Dendritic cell treated with granulocyte-macrophage colony-stimulating factor and Interleukin-4, amounts not matched to agents 40 ng/mL and 50 ng/mL, for 4 days (primary cell): ENCODE measurements around the gene ADAMTS2.

Experiments
- H3K27ac Mint-ChIP-seq: one replicate; pipeline ENCODE4 v1.8.0; 2022; ENCODE audit warnings: mild to moderate bottlenecking, mixed read lengths
- H3K27me3 Mint-ChIP-seq: one replicate; pipeline ENCODE4 v1.8.0; 2022; ENCODE audit warnings: mild to moderate bottlenecking, mixed read lengths
- H3K36me3 Mint-ChIP-seq: one replicate; pipeline ENCODE4 v1.8.0; 2022; ENCODE audit warnings: low read depth, mixed read lengths
- H3K4me1 Mint-ChIP-seq: one replicate; pipeline ENCODE4 v1.8.0; 2022; ENCODE audit warnings: low read depth, mixed read lengths
- H3K4me3 Mint-ChIP-seq: one replicate; pipeline ENCODE4 v1.8.0; 2022; ENCODE audit warnings: mild to moderate bottlenecking, moderate library complexity, mixed read lengths
- H3K9me3 Mint-ChIP-seq: one replicate; pipeline ENCODE4 v1.8.0; 2022; ENCODE audit warnings: mixed read lengths
- intact Hi-C: fragments of 100-400 bp; cut with micrococcal nuclease; formaldehyde crosslinking; loops from one replicate; pipeline ENCODE4 v1.15.0; 2022

ADAMTS2 gene

DNA sequence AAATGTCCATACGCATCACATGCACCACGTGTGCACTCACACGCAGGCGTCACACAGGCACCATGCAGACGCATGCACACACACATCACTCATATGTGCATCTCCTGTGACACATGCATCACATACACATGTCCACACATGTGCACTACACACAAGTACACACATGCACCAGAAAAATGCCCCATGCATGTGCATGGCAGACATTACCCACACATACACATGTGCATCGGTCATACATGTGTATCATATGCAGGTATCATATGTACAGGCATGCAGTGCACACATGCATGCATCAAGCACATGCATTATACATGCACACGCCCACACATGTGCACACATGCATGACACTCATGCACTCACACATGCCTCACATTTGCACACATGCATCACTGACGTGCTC, 26.1 kb downstream of the ADAMTS2 start:
- Mint-ChIP-seq H3K36me3 (no peaks in the 10 kb centered on the region), H3K9me3 (no peaks in the 10 kb centered on the region), H3K4me1 (no peaks in the 10 kb centered on the region), H3K4me3 (no peak overlapping the region), H3K27me3 (peaks cover 1% of the 10 kb centered on the region), H3K27ac (no peak overlapping the region)
- intact Hi-C loops, result no loop called here

GRCh38 chr5:179318221-179318955, 26.9 kb downstream of the ADAMTS2 start:
- intact Hi-C loops, result no loop called here
- H3K4me1 Mint-ChIP-seq, result no peaks in the 10 kb centered on the region
- no peaks in the 10 kb centered on the region for H3K9me3 Mint-ChIP-seq
- peaks cover 1% of the 10 kb centered on the region for H3K27me3 Mint-ChIP-seq
- H3K27ac Mint-ChIP-seq, result no peak overlapping the region
- H3K36me3 Mint-ChIP-seq, result no peaks in the 10 kb centered on the region
- H3K4me3 Mint-ChIP-seq, result no peak overlapping the region

GRCh38 chr5:179317411-179318220, 27.6 kb downstream of the ADAMTS2 start:
- intact Hi-C loops, result no loop called here
- no peaks in the 10 kb centered on the region for H3K36me3 Mint-ChIP-seq
- H3K27ac Mint-ChIP-seq, result no peak overlapping the region
- H3K4me1 Mint-ChIP-seq, result no peaks in the 10 kb centered on the region
- peaks cover 1% of the 10 kb centered on the region for H3K27me3 Mint-ChIP-seq
- no peaks in the 10 kb centered on the region for H3K9me3 Mint-ChIP-seq
- no peak overlapping the region for H3K4me3 Mint-ChIP-seq

- Mint-ChIP-seq H3K4me3 (no peak overlapping the region), H3K9me3 (no peaks in the 10 kb centered on the region), H3K4me1 (no peaks in the 10 kb centered on the region), H3K27ac (no peak overlapping the region), H3K36me3 (no peaks in the 10 kb centered on the region), H3K27me3 (peaks cover 1% of the 10 kb centered on the region)
- intact Hi-C loops, result no loop called here
Measured at GRCh38 chr5:179316982-179317381, 28.3 kb downstream of the ADAMTS2 start.

- Mint-ChIP-seq H3K36me3 (no peaks in the 10 kb centered on the region), H3K27me3 (no peaks in the 10 kb centered on the region), H3K27ac (no peak overlapping the region), H3K4me1 (no peaks in the 10 kb centered on the region), H3K4me3 (no peak overlapping the region), H3K9me3 (no peaks in the 10 kb centered on the region)
- intact Hi-C loops, result no loop called here
Measured at GRCh38 chr5:179316111-179316551, 29.1 kb downstream of the ADAMTS2 start.

DNA sequence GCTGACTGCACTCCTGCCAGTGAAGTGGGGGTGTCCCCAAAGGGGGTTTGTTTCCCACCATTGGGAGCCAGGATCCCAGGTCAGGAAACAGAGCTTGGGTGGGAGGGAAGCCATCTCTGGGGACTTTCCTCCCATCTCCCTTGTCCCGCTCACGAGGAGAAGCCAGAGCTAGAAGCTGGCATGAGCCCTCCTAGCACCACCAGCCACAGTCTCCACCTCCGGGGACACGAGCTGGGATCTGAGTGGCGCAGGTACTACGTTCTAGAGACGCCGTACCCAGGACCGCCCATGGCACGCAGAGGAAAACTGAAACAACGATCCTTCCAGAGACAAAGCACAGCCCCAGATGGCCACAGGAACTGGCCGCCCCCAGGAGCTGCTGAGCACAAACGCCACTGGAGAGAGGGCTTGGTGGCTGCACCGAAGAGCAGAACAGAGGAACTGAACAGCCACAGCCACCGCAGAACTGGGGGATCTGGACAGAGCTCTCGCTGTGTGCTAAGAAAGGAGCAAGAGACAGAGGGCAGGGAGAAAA, 29.8 kb downstream of the ADAMTS2 start:
- Mint-ChIP-seq H3K9me3 (no peaks in the 10 kb centered on the region), H3K4me1 (no peaks in the 10 kb centered on the region), H3K36me3 (no peaks in the 10 kb centered on the region), H3K27me3 (no peaks in the 10 kb centered on the region), H3K4me3 (no peak overlapping the region), H3K27ac (no peak overlapping the region)
- intact Hi-C loops, result no loop called here

DNA sequence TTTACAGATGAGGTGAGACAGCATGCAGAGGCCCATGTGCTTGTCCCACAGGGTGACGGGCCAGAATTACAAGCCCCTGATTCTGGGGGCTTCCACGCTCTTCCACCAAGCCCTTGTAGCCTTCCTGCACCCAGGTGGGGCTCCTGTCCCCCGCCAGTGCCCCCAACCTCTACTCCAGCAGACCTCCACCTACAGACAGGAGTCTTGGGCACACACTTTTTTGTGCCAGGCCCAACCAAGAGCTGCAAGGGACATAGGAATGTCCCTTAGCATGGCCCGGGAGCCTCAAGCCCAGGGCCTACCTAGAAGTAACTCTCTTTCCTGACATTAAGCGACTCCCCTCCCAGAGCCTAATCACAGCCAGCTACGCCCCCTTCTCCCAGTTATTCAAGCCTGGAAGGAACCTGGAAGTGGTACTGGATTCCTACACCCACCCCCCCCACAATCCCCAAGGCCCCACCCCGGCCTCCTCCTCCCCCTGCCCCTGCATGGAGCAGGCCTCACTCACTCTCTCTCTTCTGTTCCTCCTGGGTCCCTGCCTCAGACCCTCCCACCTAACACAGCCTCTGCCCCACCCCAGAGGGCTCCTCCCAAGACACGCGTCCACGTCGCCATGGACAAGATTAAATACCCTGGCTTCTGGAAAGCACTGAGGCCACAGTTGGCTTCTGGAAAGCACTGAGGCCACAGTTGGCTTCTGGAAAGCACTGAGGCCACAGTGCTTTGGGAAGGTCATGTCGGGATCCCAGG, 30.5 kb downstream of the ADAMTS2 start:
- Mint-ChIP-seq H3K27ac (no peak overlapping the region), H3K4me1 (no peaks in the 10 kb centered on the region), H3K9me3 (no peaks in the 10 kb centered on the region), H3K4me3 (no peak overlapping the region), H3K27me3 (no peaks in the 10 kb centered on the region), H3K36me3 (no peaks in the 10 kb centered on the region)
- intact Hi-C loops, result no loop called here

GRCh38 chr5:179313849-179314521, 31.3 kb downstream of the ADAMTS2 start:
- intact Hi-C loops, result no loop called here
- Mint-ChIP-seq H3K27me3 (no peaks in the 10 kb centered on the region), H3K9me3 (no peaks in the 10 kb centered on the region), H3K27ac (no peak overlapping the region), H3K4me3 (no peak overlapping the region), H3K4me1 (no peaks in the 10 kb centered on the region), H3K36me3 (no peaks in the 10 kb centered on the region)

GRCh38 chr5:179312557-179313235, 32.6 kb downstream of the ADAMTS2 start:
- H3K27me3 Mint-ChIP-seq, result no peaks in the 10 kb centered on the region
- H3K4me3 Mint-ChIP-seq, result no peak overlapping the region
- no peaks in the 10 kb centered on the region for H3K36me3 Mint-ChIP-seq
- intact Hi-C loops, result no loop called here
- no peaks in the 10 kb centered on the region for H3K4me1 Mint-ChIP-seq
- H3K27ac Mint-ChIP-seq, result no peak overlapping the region
- H3K9me3 Mint-ChIP-seq, result no peaks in the 10 kb centered on the region

- Mint-ChIP-seq H3K27ac (no peak overlapping the region), H3K4me3 (no peak overlapping the region), H3K27me3 (no peaks in the 10 kb centered on the region), H3K9me3 (no peaks in the 10 kb centered on the region), H3K36me3 (no peaks in the 10 kb centered on the region), H3K4me1 (no peaks in the 10 kb centered on the region)
- intact Hi-C loops, result no loop called here
Measured at GRCh38 chr5:179311581-179311980, 33.7 kb downstream of the ADAMTS2 start.

DNA sequence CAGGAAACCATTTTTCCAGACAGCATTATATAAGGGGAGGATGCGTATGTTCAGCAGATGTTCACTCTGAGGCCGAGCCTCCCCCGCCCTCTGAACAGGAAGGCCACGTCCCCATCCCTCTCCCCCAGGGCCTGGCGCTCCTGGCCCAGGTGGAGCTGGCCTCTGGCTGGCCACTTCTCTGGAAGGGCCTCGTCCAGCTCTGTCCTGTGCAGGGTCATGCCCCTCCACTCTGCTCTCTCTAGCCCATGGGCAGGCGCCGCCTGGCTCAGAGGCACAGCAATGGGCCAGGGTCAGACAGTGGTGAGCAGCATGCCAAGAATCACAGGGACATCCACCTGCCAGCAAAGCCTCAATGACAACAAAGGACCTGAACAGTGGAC, 34.2 kb downstream of the ADAMTS2 start:
- Mint-ChIP-seq H3K27ac (no peak overlapping the region), H3K27me3 (no peaks in the 10 kb centered on the region), H3K9me3 (no peaks in the 10 kb centered on the region), H3K4me1 (no peaks in the 10 kb centered on the region), H3K4me3 (no peak overlapping the region), H3K36me3 (no peaks in the 10 kb centered on the region)
- intact Hi-C loops, result no loop called here

- no peaks in the 10 kb centered on the region for H3K36me3 Mint-ChIP-seq
- no peak overlapping the region for H3K4me3 Mint-ChIP-seq
- H3K9me3 Mint-ChIP-seq, result peaks cover 1% of the 10 kb centered on the region
- no peaks in the 10 kb centered on the region for H3K27me3 Mint-ChIP-seq
- no peak overlapping the region for H3K27ac Mint-ChIP-seq
- no peaks in the 10 kb centered on the region for H3K4me1 Mint-ChIP-seq
- intact Hi-C loops, result no loop called here
Measured at GRCh38 chr5:179310439-179311090, 34.7 kb downstream of the ADAMTS2 start.
